CD4-positive, alpha-beta T cell treated with Interferon alpha-2 for 1 hour (primary cell): ENCODE measurements around the gene CCDC92B.
"Not testable (repeated sequence)": the region's sequence is repeated elsewhere in the genome, so short reads cannot be mapped to it uniquely, and the experiment has no call there.

Source experiments
- DNase-seq, 2 donors: peaks; one replicate each; pipeline ENCODE4 v3.0.0-alpha.2; 2020 to 2022

The CCDC92B gene

DNA sequence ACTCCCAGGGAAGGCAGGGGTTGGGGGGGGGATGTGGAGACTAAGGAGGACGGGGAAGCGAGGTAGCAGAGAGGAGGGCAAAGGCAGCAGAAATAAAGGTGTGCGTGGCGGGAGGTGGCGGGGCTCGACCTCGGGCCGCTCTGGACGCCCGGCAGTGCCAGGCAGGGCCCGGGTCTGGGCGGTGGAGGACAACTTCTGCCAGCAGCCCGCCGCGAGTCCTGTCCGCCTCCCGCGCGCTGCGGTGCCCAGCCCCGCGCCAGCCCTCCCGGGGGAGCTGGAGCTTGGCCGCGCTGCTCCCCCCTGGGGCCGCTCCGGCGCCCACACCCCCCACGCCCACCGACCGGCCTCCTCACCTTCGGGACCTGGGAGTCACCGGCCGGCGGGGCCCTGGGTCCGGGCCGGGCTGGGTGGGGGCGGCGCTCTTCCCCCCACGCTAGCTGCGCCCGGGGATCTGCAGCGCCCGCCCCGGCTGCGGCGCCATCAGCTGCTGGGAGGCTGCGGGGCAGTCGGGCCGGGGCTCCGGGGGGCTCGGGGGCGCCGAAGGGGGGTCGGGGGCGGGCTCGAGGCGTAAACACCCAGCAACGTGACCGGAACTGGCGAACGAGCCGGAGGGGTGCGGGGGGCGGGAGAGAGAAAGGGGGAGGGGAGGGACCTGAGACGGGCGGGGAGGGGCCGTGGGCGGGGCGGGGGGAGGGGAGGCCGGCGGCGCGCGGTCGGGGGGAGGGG, at the start of gene CCDC92B:
CCDC92B (minus strand) TSS at position 595 of the 726 bp plus-strand sequence. CDS start 14,507 bp downstream, outside the sequence.
- no peak for DNase-seq

GRCh38 chr17:2798678-2799077, 49.2 kb upstream of the CCDC92B start:
- peak in 1 of 2 donors; percentile 32 for DNase-seq

DNA sequence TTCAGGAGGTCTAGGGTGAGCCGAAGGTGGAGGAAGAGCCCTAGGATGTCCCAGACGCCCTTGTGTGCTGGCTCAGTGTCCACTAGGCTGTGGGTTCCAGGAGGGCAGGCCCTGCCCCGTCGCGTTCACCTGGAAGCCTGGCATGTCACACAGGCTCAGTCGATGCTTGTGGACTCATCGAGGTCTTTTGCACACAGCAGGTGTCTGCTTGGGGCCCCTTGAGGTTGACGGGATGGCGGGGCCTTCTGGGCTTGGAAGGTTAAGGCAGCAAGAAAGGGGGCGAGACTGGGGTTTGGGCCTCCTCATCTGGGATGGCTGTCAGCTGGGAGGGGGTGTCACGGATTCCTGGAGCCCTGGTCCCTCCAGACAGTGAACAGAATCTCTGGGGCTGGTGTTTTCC, 48.7 kb upstream of the CCDC92B start:
- DNase-seq, result no peak

DNA sequence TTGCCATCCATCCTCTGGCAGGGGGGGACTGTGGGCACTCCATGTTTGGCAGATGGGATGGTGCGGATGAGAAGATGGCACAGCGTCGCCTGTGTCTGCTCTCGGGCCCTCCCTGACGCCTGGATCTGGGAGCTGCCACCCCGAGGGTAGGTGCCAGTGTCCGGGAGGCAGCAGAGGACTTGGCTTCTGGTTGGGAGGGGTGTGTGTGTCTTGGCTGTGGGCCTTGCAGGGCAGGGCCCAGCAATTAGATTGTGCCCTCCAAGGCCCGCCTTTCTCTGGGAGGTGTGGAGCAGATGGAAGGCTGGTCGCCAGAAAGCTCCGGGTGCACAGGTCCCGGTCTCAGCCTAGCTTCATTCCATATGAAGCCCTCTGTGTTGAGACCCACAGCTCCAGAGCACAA, 48.2 kb upstream of the CCDC92B start:
- DNase-seq, result no peak

DNA sequence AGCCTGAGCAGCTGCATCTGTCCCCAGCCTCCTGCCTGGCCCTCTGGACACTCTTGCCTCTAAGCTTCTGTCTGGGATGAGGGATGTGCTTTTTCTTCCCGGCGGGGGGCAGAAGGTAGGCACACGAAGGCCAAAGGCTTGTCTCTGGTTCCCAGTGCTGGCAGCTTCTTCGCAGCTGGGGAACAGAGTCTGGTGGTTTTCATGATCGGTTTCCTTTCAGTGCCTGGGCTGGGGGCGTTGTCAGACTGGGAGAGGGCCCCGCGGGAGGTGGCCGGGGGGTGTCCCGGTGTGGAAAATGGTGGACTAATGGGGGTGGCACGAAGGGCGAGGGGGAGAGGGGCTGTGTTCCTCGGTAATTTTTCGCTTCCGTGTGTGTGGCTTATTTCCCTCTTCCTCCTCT, 47.8 kb upstream of the CCDC92B start:
- no peak for DNase-seq

GRCh38 chr17:2796164-2797125, 47.0 kb upstream of the CCDC92B start, which contains the start of gene RAP1GAP2:
RAP1GAP2 (plus strand) TSS chr17:2796438; CDS start chr17:2796528, 90 bp downstream.
- DNase-seq, result peak; percentile 83 to 87

DNA sequence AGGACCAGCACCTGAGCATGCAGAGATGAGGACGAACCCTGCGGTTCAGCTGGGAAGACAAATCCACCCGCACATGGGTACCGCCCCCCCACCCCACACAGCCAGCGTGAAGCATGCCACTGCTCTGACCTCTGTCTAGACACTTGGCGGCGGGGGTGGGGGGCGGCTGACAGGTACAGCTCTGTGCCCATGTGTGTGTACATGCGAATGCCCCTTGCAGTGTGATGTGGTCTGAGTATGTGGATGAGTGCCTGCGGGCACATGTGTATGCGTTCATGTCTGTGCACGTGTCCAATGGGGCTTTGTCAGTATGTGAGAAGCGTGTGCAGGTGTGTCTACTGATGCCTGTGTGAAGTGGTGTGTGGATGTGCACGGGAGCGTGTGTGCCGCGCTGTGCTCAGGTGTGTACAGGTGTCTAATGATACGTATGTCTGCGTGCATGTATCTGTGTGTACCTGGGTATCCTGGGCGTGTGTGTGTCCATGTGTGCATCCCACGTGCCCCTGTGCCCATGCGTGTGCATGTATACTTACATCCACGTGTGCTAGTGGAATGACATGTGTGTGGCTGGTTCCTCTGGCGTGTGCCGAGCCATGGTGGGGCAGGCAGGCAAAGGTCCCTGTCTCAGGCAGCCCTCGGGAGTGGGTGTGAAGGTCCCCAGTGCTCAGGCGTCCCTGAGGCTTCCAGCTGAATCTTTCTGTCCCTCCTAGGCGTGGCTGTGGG, 46.1 kb upstream of the CCDC92B start:
- DNase-seq, result no peak

DNA sequence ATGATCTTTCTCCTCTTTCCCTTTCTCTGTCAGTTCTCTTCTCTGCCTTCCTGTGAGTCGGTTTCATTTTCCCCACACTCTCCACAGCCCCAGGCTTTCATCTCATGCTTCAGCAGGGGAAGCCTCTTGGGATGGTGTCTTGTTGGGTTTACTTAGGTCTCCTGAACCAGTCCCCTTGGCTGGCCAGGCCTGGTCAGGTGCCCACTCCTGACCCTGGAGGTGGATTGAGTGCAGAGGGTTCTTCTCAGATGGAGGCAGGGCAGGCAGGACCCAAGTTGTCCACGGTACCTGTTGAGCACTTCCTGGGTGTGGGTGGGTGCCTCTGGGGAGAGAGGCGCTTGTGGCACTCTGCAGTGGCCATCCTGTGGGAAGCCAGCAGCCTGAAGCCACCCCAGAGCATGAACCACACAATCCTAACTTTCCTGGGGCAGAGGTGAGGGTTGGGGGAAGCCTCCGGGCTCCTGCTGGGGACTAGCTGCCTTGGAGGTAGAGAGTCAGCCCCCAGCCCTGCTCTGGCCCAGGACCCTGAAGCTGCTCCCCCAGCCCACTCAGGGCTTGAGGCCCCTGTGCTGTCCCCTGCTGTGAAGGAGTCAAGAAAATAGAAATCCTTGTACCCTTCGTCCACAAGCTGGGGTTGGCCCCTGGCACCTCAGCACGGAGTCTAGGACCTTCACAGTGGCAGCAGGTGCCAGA, 44.8 kb upstream of the CCDC92B start:
- peak in 1 of 2 donors; percentile 60 for DNase-seq

- DNase-seq, result peak; percentile 57 to 74
Observed at GRCh38 chr17:2792366-2793169, 43.1 kb upstream of the CCDC92B start.

DNA sequence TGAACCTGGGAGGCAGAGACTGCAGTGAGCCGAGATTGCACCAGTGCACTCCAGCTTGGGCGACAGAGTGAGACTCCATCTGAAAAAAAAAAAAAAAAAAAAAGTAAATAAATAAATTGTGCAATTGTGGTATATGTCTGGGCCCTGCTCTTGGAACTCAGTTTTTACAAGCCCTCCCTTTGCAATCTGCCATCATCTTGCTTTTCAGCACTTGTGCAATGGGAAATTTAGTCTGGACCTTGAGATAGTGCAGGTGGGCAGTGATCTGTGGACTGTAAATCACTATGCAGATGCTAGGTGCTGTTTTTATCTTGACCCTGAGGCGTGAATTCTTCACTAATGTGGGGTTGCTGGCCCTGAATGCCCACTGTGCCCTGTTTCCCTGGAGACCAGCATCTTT, 40.2 kb upstream of the CCDC92B start:
- no peak for DNase-seq

- peak; percentile 91 to 95 for DNase-seq
Observed at GRCh38 chr17:2786176-2786881, 36.9 kb upstream of the CCDC92B start.

DNA sequence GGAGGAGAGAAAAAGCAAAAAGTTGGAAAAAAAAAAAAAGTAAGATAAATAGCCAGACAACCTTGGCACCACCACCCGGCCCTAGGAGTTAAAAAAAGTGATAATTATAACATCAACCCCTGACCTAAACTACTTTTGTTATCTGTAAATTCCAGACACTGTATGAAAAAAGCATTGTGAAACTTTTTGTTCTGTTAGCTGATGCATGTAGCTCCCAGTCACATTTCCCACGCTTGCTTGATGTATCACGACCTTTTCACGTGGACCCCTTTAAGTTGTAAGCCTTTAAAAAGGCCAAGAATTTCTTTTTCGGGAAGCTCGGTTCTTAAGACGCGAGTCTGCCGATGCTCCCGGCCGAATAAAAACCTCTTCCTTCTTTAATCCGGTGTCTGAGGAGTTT, 35.9 kb upstream of the CCDC92B start:
- DNase-seq, result not testable (repeated sequence)

GRCh38 chr17:2784864-2785263, 35.4 kb upstream of the CCDC92B start:
- no peak for DNase-seq

DNA sequence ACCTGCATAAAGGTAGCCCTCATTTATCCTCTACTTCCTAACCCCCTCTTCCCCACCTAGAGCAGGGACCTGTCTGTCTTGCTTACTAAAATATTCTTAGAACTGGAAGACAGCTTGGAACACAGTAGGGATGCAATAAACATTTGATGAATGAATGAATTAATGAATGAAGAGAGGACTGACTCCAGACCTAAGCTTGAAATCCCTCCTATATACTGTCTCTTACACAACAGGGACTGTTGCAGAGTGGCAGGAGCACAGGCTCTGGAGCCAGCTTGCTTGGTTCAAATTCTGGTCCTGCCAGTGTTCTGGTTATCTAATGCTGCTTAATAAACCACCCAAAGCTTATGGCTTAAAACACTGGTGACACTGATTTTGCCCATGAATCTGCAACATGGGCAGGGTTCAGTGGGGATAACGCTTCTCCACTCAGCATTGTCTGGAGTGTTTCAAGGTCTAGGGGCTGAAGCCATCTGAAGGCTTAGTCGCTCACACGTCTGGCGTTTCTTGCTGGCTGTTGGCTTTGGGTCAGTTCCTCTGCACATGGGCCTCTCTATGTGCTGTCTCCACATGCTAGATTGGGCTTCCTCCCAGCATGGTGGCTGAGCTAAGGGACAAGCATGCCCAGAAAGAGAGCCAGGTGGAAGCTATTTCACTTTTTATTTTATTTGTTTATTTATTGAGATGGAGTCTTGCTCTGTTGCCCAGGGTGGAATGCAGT, 34.0 kb upstream of the CCDC92B start:
- DNase-seq, result no peak

GRCh38 chr17:2782055-2782454, 32.6 kb upstream of the CCDC92B start:
- DNase-seq, result no peak

GRCh38 chr17:2781598-2781997, 32.1 kb upstream of the CCDC92B start:
- not testable (repeated sequence) for DNase-seq

GRCh38 chr17:2780931-2781454, 31.5 kb upstream of the CCDC92B start:
- no peak for DNase-seq

- DNase-seq, result no peak
Observed at GRCh38 chr17:2780256-2780655, 30.8 kb upstream of the CCDC92B start.

- no peak for DNase-seq
Observed at GRCh38 chr17:2779545-2779944, 30.1 kb upstream of the CCDC92B start.

- DNase-seq, result no peak
Observed at GRCh38 chr17:2778489-2778888, 29.0 kb upstream of the CCDC92B start.
